Glomerular visceral epithelial cell (primary cell): ENCODE data around the gene AHCYL2.
"Not testable (repeated sequence)": the region's sequence is repeated elsewhere in the genome, so short reads cannot be mapped to it uniquely, and the experiment has no call there.

Experiments
- DNase-seq: peaks from one replicate; pipeline ENCODE4 v3.0.0-alpha.2; 2016; ENCODE audit errors: extremely low spot score

Gene AHCYL2

GRCh38 chr7:129453510-129454248 lies 228.8 kb downstream of the AHCYL2 start:
- no peak for DNase-seq

- DNase-seq = no peak
Measured at GRCh38 chr7:129454249-129454551, 229.4 kb downstream of the AHCYL2 start.

GRCh38 chr7:129456421-129456820 lies 231.6 kb downstream of the AHCYL2 start:
- DNase-seq = no peak

GRCh38 chr7:129457101-129457500 lies 232.3 kb downstream of the AHCYL2 start:
- no peak for DNase-seq

- no peak for DNase-seq
Measured at GRCh38 chr7:129458171-129458570, 233.3 kb downstream of the AHCYL2 start.

GRCh38 chr7:129461809-129462208 lies 237.0 kb downstream of the AHCYL2 start:
- no peak for DNase-seq

- DNase-seq = no peak
Measured at GRCh38 chr7:129462420-129462819, 237.6 kb downstream of the AHCYL2 start.

- no peak for DNase-seq
Measured at GRCh38 chr7:129464194-129464593, 239.4 kb downstream of the AHCYL2 start.

GRCh38 chr7:129465080-129465479 lies 240.2 kb downstream of the AHCYL2 start:
- DNase-seq = no peak

GRCh38 chr7:129466796-129467195 lies 242.0 kb downstream of the AHCYL2 start:
- no peak for DNase-seq

- no peak for DNase-seq
Measured at GRCh38 chr7:129468087-129468486, 243.3 kb downstream of the AHCYL2 start.

- no peak for DNase-seq
Measured at GRCh38 chr7:129468547-129468946, 243.7 kb downstream of the AHCYL2 start.

GRCh38 chr7:129469930-129470329 lies 245.1 kb downstream of the AHCYL2 start:
- DNase-seq = no peak

- no peak for DNase-seq
Measured at GRCh38 chr7:129470411-129470810, 245.6 kb downstream of the AHCYL2 start.

GRCh38 chr7:129471402-129471827 lies 246.6 kb downstream of the AHCYL2 start:
- no peak for DNase-seq

GRCh38 chr7:129475931-129476330 lies 251.1 kb downstream of the AHCYL2 start:
- DNase-seq = not testable (repeated sequence)

GRCh38 chr7:129476398-129476797 lies 251.6 kb downstream of the AHCYL2 start:
- not testable (repeated sequence) for DNase-seq
